ENCODE measurements around the gene GRK3. TPM values are rescaled to one million over a fixed set of nuclear protein-coding genes. Genes with fewer than 3 reads are reported as not detected.

Gene GRK3
- total RNA-seq, 1 experiment from 2014 or later: 7.1 TPM

- H3K36me3 ChIP-seq (replicated peaks; ENCODE audit: control insufficient read depth, insufficient read depth, low read length): no peaks in the 10 kb centered on the region
- no peak overlapping the region for H3K4me3 ChIP-seq (ENCODE audit: insufficient read depth, low read depth, low read length)
- H3K27me3 ChIP-seq (ENCODE audit: control insufficient read depth, insufficient read depth, low read length): no peaks in the 10 kb centered on the region
- DNase-seq: peak; percentile 12
Measured at GRCh38 chr22:25739659-25740344, 175.3 kb downstream of the GRK3 start.

GRCh38 chr22:25741692-25742626 is 177.5 kb downstream of the GRK3 start, which contains the start of gene MYO18B:
MYO18B (plus strand) TSS chr22:25742188; CDS start chr22:25761093, 18,905 bp downstream.
- peak; percentile 62 for DNase-seq
- H3K27me3 ChIP-seq (ENCODE audit: control insufficient read depth, insufficient read depth, low read length): no peaks in the 10 kb centered on the region
- no peaks in the 10 kb centered on the region for H3K36me3 ChIP-seq (replicated peaks; ENCODE audit: control insufficient read depth, insufficient read depth, low read length)
- H3K4me3 ChIP-seq (ENCODE audit: insufficient read depth, low read depth, low read length): no peak within 1 kb of the TSS

GRCh38 chr22:25742918-25743708 is 178.6 kb downstream of the GRK3 start:
- Histone ChIP-seq H3K4me3 (ENCODE audit: insufficient read depth, low read depth, low read length) (no peak overlapping the region), H3K36me3 (replicated peaks; ENCODE audit: control insufficient read depth, insufficient read depth, low read length) (no peaks in the 10 kb centered on the region)

GRCh38 chr22:25744694-25745093 is 180.2 kb downstream of the GRK3 start:
- no peak for DNase-seq
- H3K27me3 ChIP-seq (ENCODE audit: control insufficient read depth, insufficient read depth, low read length): no peaks in the 10 kb centered on the region
- no peak overlapping the region for H3K4me3 ChIP-seq (ENCODE audit: insufficient read depth, low read depth, low read length)
- H3K36me3 ChIP-seq (replicated peaks; ENCODE audit: control insufficient read depth, insufficient read depth, low read length): no peaks in the 10 kb centered on the region

More at GRCh38 chr22:25742918-25743708, 178.6 kb downstream of the GRK3 start:
- H3K27me3 ChIP-seq (ENCODE audit: control insufficient read depth, insufficient read depth, low read length): no peaks in the 10 kb centered on the region
- no peak for DNase-seq

- Histone ChIP-seq H3K27me3 (ENCODE audit: control insufficient read depth, insufficient read depth, low read length) (no peaks in the 10 kb centered on the region), H3K4me3 (ENCODE audit: insufficient read depth, low read depth, low read length) (no peak overlapping the region), H3K36me3 (replicated peaks; ENCODE audit: control insufficient read depth, insufficient read depth, low read length) (no peaks in the 10 kb centered on the region)
- no peak for DNase-seq
Measured at GRCh38 chr22:25745341-25746011, 181.0 kb downstream of the GRK3 start.

- no peak for DNase-seq
Measured at GRCh38 chr22:25746012-25746373, 181.5 kb downstream of the GRK3 start.

GRCh38 chr22:25747245-25747944 is 182.9 kb downstream of the GRK3 start:
- DNase-seq: no peak
- H3K4me3 ChIP-seq (ENCODE audit: insufficient read depth, low read depth, low read length): no peak overlapping the region

More at GRCh38 chr22:25746012-25746373, 181.5 kb downstream of the GRK3 start:
- H3K4me3 ChIP-seq (ENCODE audit: insufficient read depth, low read depth, low read length): no peak overlapping the region
- H3K27me3 ChIP-seq (ENCODE audit: control insufficient read depth, insufficient read depth, low read length): no peaks in the 10 kb centered on the region
- no peaks in the 10 kb centered on the region for H3K36me3 ChIP-seq (replicated peaks; ENCODE audit: control insufficient read depth, insufficient read depth, low read length)

GRCh38 chr22:25748140-25748539 is 183.7 kb downstream of the GRK3 start:
- no peak for DNase-seq

More at GRCh38 chr22:25747245-25747944, 182.9 kb downstream of the GRK3 start:
- H3K36me3 ChIP-seq (replicated peaks; ENCODE audit: control insufficient read depth, insufficient read depth, low read length): no peaks in the 10 kb centered on the region
- H3K27me3 ChIP-seq (ENCODE audit: control insufficient read depth, insufficient read depth, low read length): no peaks in the 10 kb centered on the region

GRCh38 chr22:25748704-25749103 is 184.2 kb downstream of the GRK3 start:
- Histone ChIP-seq H3K27me3 (ENCODE audit: control insufficient read depth, insufficient read depth, low read length) (no peaks in the 10 kb centered on the region), H3K36me3 (replicated peaks; ENCODE audit: control insufficient read depth, insufficient read depth, low read length) (no peaks in the 10 kb centered on the region)
- DNase-seq: no peak

More at GRCh38 chr22:25748140-25748539, 183.7 kb downstream of the GRK3 start:
- H3K36me3 ChIP-seq (replicated peaks; ENCODE audit: control insufficient read depth, insufficient read depth, low read length): no peaks in the 10 kb centered on the region
- H3K27me3 ChIP-seq (ENCODE audit: control insufficient read depth, insufficient read depth, low read length): no peaks in the 10 kb centered on the region
- no peak overlapping the region for H3K4me3 ChIP-seq (ENCODE audit: insufficient read depth, low read depth, low read length)

GRCh38 chr22:25749420-25750169 is 185.1 kb downstream of the GRK3 start:
- no peak for DNase-seq
- Histone ChIP-seq H3K27me3 (ENCODE audit: control insufficient read depth, insufficient read depth, low read length) (no peaks in the 10 kb centered on the region), H3K36me3 (replicated peaks; ENCODE audit: control insufficient read depth, insufficient read depth, low read length) (no peaks in the 10 kb centered on the region), H3K4me3 (ENCODE audit: insufficient read depth, low read depth, low read length) (no peak overlapping the region)

More at GRCh38 chr22:25748704-25749103, 184.2 kb downstream of the GRK3 start:
- no peak overlapping the region for H3K4me3 ChIP-seq (ENCODE audit: insufficient read depth, low read depth, low read length)

GRCh38 chr22:25750569-25751173 is 186.2 kb downstream of the GRK3 start:
- Histone ChIP-seq H3K4me3 (ENCODE audit: insufficient read depth, low read depth, low read length) (no peak overlapping the region), H3K36me3 (replicated peaks; ENCODE audit: control insufficient read depth, insufficient read depth, low read length) (no peaks in the 10 kb centered on the region), H3K27me3 (ENCODE audit: control insufficient read depth, insufficient read depth, low read length) (no peaks in the 10 kb centered on the region)
- no peak for DNase-seq

GRCh38 chr22:25751174-25751581 is 186.7 kb downstream of the GRK3 start:
- Histone ChIP-seq H3K4me3 (ENCODE audit: insufficient read depth, low read depth, low read length) (no peak overlapping the region), H3K27me3 (ENCODE audit: control insufficient read depth, insufficient read depth, low read length) (no peaks in the 10 kb centered on the region), H3K36me3 (replicated peaks; ENCODE audit: control insufficient read depth, insufficient read depth, low read length) (no peaks in the 10 kb centered on the region)
- DNase-seq: no peak
